DOHH2 (cell line): Measurements from ENCODE around the gene DOCK4.

Experiments
- H3F3A ChIP-seq: fragments of 200-600 bp; sonication (generic), shearing (Covaris generic); 2 replicates; pipeline ENCODE4 v1.6.0; 2016; ENCODE audit warnings: antibody characterized with exemption, mild to moderate bottlenecking; ENCODE audit not compliant: control insufficient read depth, insufficient read depth
- H3K27ac ChIP-seq: fragments of 200-600 bp; sonication (generic); 2 replicates; pipeline ENCODE4 v1.5.1; 2014; ENCODE audit warnings: low read depth, mild to moderate bottlenecking, low read length, moderate library complexity
- H3K27me3 ChIP-seq: fragments of 200-600 bp; sonication (generic); 2 replicates; pipeline ENCODE4 v1.6.1; 2014; ENCODE audit warnings: mild to moderate bottlenecking, low read length, mixed read lengths; ENCODE audit not compliant: control insufficient read depth
- H3K36me3 ChIP-seq: fragments of 200-600 bp; sonication (generic); 2 replicates; pipeline ENCODE4 v1.6.1; 2014; ENCODE audit warnings: mild to moderate bottlenecking, low read length, moderate library complexity, mixed read lengths; ENCODE audit not compliant: control insufficient read depth
- H3K4me1 ChIP-seq: fragments of 200-600 bp; sonication (generic); 2 replicates; pipeline ENCODE4 v1.6.1; 2014; ENCODE audit warnings: mild to moderate bottlenecking, low read length, mixed read lengths; ENCODE audit not compliant: control insufficient read depth
- H3K4me2 ChIP-seq: fragments of 200-600 bp; sonication (generic); 2 replicates; pipeline ENCODE4 v1.6.0; 2014; ENCODE audit warnings: mild to moderate bottlenecking, low read length, moderate library complexity
- H3K4me3 ChIP-seq: fragments of 200-600 bp; sonication (generic); 2 replicates; pipeline ENCODE4 v1.5.1; 2014; ENCODE audit warnings: mild to moderate bottlenecking, low read length, mixed read lengths
- H3K79me2 ChIP-seq: fragments of 200-600 bp; sonication (generic); 2 replicates; pipeline ENCODE4 v1.6.1; 2014; ENCODE audit warnings: mild to moderate bottlenecking, low read length, mixed read lengths; ENCODE audit not compliant: control insufficient read depth
- H3K9me2 ChIP-seq: fragments of 200-600 bp; sonication (generic); replicated peaks from 2 replicates; pipeline ENCODE4 v1.6.1; 2014; ENCODE audit warnings: mild to moderate bottlenecking, low read length, mixed read lengths; ENCODE audit not compliant: control insufficient read depth
- H3K9me3 ChIP-seq: fragments of 200-600 bp; sonication (generic); 2 replicates; pipeline ENCODE4 v1.6.1; 2014; ENCODE audit warnings: antibody characterized with exemption, low read length, mixed read lengths; ENCODE audit not compliant: control insufficient read depth, insufficient read depth
- H4K20me1 ChIP-seq: fragments of 200-600 bp; sonication (generic); 2 replicates; pipeline ENCODE4 v1.6.0; 2014; ENCODE audit warnings: low read depth, mild to moderate bottlenecking, antibody characterized with exemption, low read length, moderate library complexity; ENCODE audit not compliant: control insufficient read depth, insufficient read depth
- EZH2phosphoT487 ChIP-seq: fragments of 200-600 bp; sonication (generic); IDR thresholded peaks from 2 replicates; pipeline ENCODE4 v1.6.1; 2017; ENCODE audit warnings: borderline replicate concordance, mild to moderate bottlenecking, antibody characterized with exemption, low read length, moderate library complexity, mixed read lengths
- TF ChIP-seq, protein P1 (sequence below): fragments of 200-600 bp; sonication (generic); IDR thresholded peaks from one replicate; pipeline ENCODE4 v1.5.1; 2014; ENCODE audit warnings: antibody characterized with exemption, mild to moderate bottlenecking, low read depth, low read length; ENCODE audit not compliant: poor library complexity, severe bottlenecking

DOCK4 gene

GRCh38 chr7:112162142-112162766 is 43.9 kb downstream of the DOCK4 start:
- TF ChIP-seq, protein P1, sequence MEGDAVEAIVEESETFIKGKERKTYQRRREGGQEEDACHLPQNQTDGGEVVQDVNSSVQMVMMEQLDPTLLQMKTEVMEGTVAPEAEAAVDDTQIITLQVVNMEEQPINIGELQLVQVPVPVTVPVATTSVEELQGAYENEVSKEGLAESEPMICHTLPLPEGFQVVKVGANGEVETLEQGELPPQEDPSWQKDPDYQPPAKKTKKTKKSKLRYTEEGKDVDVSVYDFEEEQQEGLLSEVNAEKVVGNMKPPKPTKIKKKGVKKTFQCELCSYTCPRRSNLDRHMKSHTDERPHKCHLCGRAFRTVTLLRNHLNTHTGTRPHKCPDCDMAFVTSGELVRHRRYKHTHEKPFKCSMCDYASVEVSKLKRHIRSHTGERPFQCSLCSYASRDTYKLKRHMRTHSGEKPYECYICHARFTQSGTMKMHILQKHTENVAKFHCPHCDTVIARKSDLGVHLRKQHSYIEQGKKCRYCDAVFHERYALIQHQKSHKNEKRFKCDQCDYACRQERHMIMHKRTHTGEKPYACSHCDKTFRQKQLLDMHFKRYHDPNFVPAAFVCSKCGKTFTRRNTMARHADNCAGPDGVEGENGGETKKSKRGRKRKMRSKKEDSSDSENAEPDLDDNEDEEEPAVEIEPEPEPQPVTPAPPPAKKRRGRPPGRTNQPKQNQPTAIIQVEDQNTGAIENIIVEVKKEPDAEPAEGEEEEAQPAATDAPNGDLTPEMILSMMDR: no peak
- TF ChIP-seq EZH2phosphoT487: no peak
- H3K4me2 ChIP-seq: no peak overlapping the region

DNA sequence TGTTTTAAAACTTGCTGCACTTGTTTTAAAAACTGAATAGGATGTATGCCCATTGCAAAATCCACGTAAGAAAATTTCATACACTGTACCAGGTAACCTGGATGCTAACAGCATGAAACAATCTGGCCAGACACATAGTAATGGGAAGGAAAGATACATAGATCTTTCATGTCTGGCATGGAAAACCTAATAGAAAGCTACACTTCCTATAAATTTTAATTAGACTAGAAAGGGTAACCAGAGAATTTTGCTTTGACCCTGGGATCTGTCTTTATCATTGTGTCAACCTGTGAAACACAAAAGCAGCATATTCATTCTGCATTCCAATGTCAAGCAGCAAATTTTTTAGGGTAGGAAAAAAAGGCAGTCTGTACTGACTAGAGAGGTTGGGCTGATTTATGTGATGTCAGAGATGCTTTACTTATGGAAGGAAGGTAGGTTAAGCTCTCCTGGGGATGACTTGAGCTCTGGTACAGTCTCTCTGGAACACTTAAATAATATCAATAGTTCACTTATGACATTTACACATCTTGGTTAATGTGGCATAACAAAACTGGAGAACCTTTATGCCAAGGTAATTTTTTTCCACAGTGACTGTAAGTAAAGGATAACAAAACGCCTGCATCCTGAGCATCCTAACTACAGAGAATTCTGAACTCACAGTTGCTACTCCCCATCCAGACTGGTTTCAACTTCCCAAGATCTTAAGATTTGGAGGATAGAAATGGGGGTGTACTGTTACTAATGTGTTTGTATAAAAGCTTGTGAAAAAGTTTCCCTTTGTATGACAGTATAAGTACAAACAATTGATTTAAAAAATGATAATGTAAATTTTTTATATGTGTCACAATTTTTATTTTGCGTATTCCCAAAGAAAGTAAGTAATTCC is 44.7 kb downstream of the DOCK4 start:
- no peaks in the 10 kb centered on the region for H3K9me3 ChIP-seq
- no peaks in the 10 kb centered on the region for H3K9me2 ChIP-seq
- no peak overlapping the region for H3K4me3 ChIP-seq
- TF ChIP-seq EZH2phosphoT487: no peak
- TF ChIP-seq, protein P1: no peak
- H3K4me2 ChIP-seq: no peak overlapping the region
- H3K36me3 ChIP-seq: no peaks in the 10 kb centered on the region
- no peaks in the 10 kb centered on the region for H3F3A ChIP-seq
- no peaks in the 10 kb centered on the region for H4K20me1 ChIP-seq
- no peak overlapping the region for H3K27ac ChIP-seq
- H3K4me1 ChIP-seq: no peaks in the 10 kb centered on the region
- no peaks in the 10 kb centered on the region for H3K27me3 ChIP-seq
- H3K79me2 ChIP-seq: no peaks in the 10 kb centered on the region

More at GRCh38 chr7:112162142-112162766, 43.9 kb downstream of the DOCK4 start:
- H3K4me3 ChIP-seq: no peak overlapping the region
- H3K9me3 ChIP-seq: no peaks in the 10 kb centered on the region
- no peaks in the 10 kb centered on the region for H3F3A ChIP-seq
- H4K20me1 ChIP-seq: no peaks in the 10 kb centered on the region
- no peaks in the 10 kb centered on the region for H3K4me1 ChIP-seq
- H3K36me3 ChIP-seq: no peaks in the 10 kb centered on the region
- no peak overlapping the region for H3K27ac ChIP-seq
- no peaks in the 10 kb centered on the region for H3K79me2 ChIP-seq
- no peaks in the 10 kb centered on the region for H3K27me3 ChIP-seq
- no peaks in the 10 kb centered on the region for H3K9me2 ChIP-seq

DNA sequence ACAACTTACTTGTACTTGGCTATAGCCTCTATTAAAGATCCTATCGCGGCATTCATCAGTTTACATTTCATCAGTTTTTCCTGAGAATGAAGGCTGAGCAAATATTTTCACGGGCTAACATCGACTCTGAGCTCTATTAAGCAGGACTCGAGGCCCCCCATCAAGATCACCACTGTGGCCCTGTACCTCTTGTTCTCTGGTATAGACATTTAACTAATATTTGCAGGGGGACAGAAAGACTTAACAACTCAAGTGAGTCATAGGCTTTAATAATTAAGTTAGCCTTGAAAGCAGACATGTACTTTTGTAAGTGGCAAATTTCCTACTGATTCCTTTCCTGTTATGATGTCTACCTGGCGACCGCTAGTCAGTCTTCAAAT is 45.4 kb downstream of the DOCK4 start:
- no peaks in the 10 kb centered on the region for H3K36me3 ChIP-seq
- no peak overlapping the region for H3K4me2 ChIP-seq
- H3K4me3 ChIP-seq: no peak overlapping the region
- H3K4me1 ChIP-seq: no peaks in the 10 kb centered on the region
- no peaks in the 10 kb centered on the region for H3F3A ChIP-seq
- H3K79me2 ChIP-seq: no peaks in the 10 kb centered on the region
- no peaks in the 10 kb centered on the region for H3K9me3 ChIP-seq
- no peaks in the 10 kb centered on the region for H3K9me2 ChIP-seq
- no peak for TF ChIP-seq EZH2phosphoT487
- TF ChIP-seq, protein P1: no peak
- no peaks in the 10 kb centered on the region for H4K20me1 ChIP-seq
- no peak overlapping the region for H3K27ac ChIP-seq
- no peaks in the 10 kb centered on the region for H3K27me3 ChIP-seq
